ENCODE results near the gene DNER. TPM values are rescaled to one million over a fixed set of nuclear protein-coding genes. Genes with fewer than 3 reads are reported as not detected.

The DNER gene
- total and polyA plus RNA-seq, 2 experiments from 2014 or later: 4.7 to 8.8 TPM

DNA sequence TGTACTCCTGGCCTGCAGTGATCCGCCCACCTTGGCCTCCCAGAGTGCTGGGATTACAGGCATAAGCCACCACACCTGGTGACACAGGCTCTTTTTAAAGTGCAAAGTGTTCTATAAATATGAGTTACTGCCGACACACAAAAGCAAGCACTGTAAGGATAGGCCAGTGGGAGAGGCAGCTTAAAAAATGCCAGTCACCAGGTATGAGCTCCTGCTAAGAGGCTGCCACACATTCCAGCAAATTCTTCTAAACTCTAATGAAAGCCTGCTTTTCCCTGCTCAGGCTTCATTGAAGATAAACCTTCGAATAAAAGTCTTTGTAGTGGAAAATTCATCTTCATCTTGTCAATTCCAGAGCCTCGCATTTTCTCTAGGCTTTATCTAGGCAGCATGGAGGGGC is 240.2 kb downstream of the DNER start:
- Mint-ChIP-seq H3K27me3 (ENCODE audit: insufficient read depth, low read depth, poor library complexity) (peaks cover 2% of the 10 kb centered on the region), H3K27ac (no peak overlapping the region), H3K4me1 (peaks cover 33% of the 10 kb centered on the region), H3K9me3 (no peaks in the 10 kb centered on the region), H3K36me3 (ENCODE audit: low read depth) (no peaks in the 10 kb centered on the region), H3K4me3 (no peak overlapping the region)
- Histone ChIP-seq H3K4me2 (no peak overlapping the region), H3K4me1 (ENCODE audit: insufficient read depth) (peaks cover 14% of the 10 kb centered on the region), H3F3A (replicated peaks; ENCODE audit: low read depth) (no peaks in the 10 kb centered on the region), H3K9me2 (ENCODE audit: insufficient read depth) (no peaks in the 10 kb centered on the region), H2AFZ (no peak overlapping the region), H3K36me3 (ENCODE audit: insufficient read depth) (no peaks in the 10 kb centered on the region), H4K20me1 (replicated peaks; ENCODE audit: insufficient read depth) (no peaks in the 10 kb centered on the region), H3K4me3 (no peak overlapping the region), H3K27ac (ENCODE audit: low read depth) (no peak overlapping the region; the same call in 1 of the 2 replicates), H3K27me3 (ENCODE audit: insufficient read depth) (no peaks in the 10 kb centered on the region), H3K79me2 (replicated peaks; ENCODE audit: insufficient read depth) (no peaks in the 10 kb centered on the region)
- no peak for TF ChIP-seq JUNB (IDR thresholded peaks at IDR 0.05; ENCODE audit: unreplicated experiment)
- TF ChIP-seq STAT1 (IDR thresholded peaks at IDR 0.05; ENCODE audit: unreplicated experiment): no peak
- TF ChIP-seq, protein P1, sequence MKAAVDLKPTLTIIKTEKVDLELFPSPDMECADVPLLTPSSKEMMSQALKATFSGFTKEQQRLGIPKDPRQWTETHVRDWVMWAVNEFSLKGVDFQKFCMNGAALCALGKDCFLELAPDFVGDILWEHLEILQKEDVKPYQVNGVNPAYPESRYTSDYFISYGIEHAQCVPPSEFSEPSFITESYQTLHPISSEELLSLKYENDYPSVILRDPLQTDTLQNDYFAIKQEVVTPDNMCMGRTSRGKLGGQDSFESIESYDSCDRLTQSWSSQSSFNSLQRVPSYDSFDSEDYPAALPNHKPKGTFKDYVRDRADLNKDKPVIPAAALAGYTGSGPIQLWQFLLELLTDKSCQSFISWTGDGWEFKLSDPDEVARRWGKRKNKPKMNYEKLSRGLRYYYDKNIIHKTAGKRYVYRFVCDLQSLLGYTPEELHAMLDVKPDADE (IDR thresholded peaks at IDR 0.05): no peak
- TF ChIP-seq, protein P2, sequence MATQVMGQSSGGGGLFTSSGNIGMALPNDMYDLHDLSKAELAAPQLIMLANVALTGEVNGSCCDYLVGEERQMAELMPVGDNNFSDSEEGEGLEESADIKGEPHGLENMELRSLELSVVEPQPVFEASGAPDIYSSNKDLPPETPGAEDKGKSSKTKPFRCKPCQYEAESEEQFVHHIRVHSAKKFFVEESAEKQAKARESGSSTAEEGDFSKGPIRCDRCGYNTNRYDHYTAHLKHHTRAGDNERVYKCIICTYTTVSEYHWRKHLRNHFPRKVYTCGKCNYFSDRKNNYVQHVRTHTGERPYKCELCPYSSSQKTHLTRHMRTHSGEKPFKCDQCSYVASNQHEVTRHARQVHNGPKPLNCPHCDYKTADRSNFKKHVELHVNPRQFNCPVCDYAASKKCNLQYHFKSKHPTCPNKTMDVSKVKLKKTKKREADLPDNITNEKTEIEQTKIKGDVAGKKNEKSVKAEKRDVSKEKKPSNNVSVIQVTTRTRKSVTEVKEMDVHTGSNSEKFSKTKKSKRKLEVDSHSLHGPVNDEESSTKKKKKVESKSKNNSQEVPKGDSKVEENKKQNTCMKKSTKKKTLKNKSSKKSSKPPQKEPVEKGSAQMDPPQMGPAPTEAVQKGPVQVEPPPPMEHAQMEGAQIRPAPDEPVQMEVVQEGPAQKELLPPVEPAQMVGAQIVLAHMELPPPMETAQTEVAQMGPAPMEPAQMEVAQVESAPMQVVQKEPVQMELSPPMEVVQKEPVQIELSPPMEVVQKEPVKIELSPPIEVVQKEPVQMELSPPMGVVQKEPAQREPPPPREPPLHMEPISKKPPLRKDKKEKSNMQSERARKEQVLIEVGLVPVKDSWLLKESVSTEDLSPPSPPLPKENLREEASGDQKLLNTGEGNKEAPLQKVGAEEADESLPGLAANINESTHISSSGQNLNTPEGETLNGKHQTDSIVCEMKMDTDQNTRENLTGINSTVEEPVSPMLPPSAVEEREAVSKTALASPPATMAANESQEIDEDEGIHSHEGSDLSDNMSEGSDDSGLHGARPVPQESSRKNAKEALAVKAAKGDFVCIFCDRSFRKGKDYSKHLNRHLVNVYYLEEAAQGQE (IDR thresholded peaks at IDR 0.05; ENCODE audit: unreplicated experiment): no peak
- TF ChIP-seq ZNF114 (CRISPR knock-in tag; IDR thresholded peaks at IDR 0.05): no peak
- no peak for TF ChIP-seq NANOG (IDR thresholded peaks at IDR 0.05; ENCODE audit: borderline replicate concordance)
- TF ChIP-seq, protein P3, sequence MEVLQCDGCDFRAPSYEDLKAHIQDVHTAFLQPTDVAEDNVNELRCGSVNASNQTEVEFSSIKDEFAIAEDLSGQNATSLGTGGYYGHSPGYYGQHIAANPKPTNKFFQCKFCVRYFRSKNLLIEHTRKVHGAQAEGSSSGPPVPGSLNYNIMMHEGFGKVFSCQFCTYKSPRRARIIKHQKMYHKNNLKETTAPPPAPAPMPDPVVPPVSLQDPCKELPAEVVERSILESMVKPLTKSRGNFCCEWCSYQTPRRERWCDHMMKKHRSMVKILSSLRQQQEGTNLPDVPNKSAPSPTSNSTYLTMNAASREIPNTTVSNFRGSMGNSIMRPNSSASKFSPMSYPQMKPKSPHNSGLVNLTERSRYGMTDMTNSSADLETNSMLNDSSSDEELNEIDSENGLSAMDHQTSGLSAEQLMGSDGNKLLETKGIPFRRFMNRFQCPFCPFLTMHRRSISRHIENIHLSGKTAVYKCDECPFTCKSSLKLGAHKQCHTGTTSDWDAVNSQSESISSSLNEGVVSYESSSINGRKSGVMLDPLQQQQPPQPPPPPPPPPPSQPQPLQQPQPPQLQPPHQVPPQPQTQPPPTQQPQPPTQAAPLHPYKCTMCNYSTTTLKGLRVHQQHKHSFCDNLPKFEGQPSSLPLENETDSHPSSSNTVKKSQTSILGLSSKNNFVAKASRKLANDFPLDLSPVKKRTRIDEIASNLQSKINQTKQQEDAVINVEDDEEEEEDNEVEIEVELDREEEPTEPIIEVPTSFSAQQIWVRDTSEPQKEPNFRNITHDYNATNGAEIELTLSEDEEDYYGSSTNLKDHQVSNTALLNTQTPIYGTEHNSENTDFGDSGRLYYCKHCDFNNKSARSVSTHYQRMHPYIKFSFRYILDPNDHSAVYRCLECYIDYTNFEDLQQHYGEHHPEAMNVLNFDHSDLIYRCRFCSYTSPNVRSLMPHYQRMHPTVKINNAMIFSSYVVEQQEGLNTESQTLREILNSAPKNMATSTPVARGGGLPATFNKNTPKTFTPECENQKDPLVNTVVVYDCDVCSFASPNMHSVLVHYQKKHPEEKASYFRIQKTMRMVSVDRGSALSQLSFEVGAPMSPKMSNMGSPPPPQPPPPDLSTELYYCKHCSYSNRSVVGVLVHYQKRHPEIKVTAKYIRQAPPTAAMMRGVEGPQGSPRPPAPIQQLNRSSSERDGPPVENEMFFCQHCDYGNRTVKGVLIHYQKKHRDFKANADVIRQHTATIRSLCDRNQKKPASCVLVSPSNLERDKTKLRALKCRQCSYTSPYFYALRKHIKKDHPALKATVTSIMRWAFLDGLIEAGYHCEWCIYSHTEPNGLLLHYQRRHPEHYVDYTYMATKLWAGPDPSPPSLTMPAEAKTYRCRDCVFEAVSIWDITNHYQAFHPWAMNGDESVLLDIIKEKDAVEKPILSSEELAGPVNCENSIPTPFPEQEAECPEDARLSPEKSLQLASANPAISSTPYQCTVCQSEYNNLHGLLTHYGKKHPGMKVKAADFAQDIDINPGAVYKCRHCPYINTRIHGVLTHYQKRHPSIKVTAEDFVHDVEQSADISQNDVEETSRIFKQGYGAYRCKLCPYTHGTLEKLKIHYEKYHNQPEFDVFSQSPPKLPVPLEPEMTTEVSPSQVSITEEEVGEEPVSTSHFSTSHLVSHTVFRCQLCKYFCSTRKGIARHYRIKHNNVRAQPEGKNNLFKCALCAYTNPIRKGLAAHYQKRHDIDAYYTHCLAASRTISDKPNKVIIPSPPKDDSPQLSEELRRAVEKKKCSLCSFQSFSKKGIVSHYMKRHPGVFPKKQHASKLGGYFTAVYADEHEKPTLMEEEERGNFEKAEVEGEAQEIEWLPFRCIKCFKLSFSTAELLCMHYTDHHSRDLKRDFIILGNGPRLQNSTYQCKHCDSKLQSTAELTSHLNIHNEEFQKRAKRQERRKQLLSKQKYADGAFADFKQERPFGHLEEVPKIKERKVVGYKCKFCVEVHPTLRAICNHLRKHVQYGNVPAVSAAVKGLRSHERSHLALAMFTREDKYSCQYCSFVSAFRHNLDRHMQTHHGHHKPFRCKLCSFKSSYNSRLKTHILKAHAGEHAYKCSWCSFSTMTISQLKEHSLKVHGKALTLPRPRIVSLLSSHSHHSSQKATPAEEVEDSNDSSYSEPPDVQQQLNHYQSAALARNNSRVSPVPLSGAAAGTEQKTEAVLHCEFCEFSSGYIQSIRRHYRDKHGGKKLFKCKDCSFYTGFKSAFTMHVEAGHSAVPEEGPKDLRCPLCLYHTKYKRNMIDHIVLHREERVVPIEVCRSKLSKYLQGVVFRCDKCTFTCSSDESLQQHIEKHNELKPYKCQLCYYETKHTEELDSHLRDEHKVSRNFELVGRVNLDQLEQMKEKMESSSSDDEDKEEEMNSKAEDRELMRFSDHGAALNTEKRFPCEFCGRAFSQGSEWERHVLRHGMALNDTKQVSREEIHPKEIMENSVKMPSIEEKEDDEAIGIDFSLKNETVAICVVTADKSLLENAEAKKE (CRISPR knock-in tag; IDR thresholded peaks at IDR 0.05): no peak
- TF ChIP-seq EZH2 (IDR thresholded peaks at IDR 0.05; ENCODE audit: low read depth, unreplicated experiment): no peak
- TF ChIP-seq CREB1 (CRISPR knock-in tag; IDR thresholded peaks at IDR 0.05; ENCODE audit: low read depth): no peak
- peak; percentile 40 for ATAC-seq
- peak; percentile 47 for DNase-seq (ENCODE audit: low spot score)

All from GM23338 (cell line).